CD4-positive, alpha-beta T cell treated with Interleukin-1 beta for 1 hour (primary cell): Measurements from ENCODE around the gene TPI1.
"Not testable (repeated sequence)": the region's sequence is repeated elsewhere in the genome, so short reads cannot be mapped to it uniquely, and the experiment has no call there.

Experiments
- DNase-seq, 2 donors: peaks; one replicate each; pipeline ENCODE4 v3.0.0-alpha.2; 2020 to 2022

Gene TPI1

GRCh38 chr12:6869049-6870021 lies 2.0 kb downstream of the TPI1 start:
- peak; percentile 82 to 89 for DNase-seq

- DNase-seq = not testable (repeated sequence)
Observed at GRCh38 chr12:6870304-6870703, 3.0 kb downstream of the TPI1 start.

GRCh38 chr12:6871052-6871957 lies 4.0 kb downstream of the TPI1 start:
- DNase-seq = peak; percentile 15 to 41

- DNase-seq = peak; percentile 84 to 88
Observed at GRCh38 chr12:6872073-6873048, 5.0 kb downstream of the TPI1 start.

GRCh38 chr12:6873094-6874014 lies 6.0 kb downstream of the TPI1 start, which contains the start of gene SPSB2:
SPSB2 (minus strand) TSS chr12:6873303; CDS start chr12:6872901, 402 bp downstream.
- peak; percentile 98 for DNase-seq

- not testable (repeated sequence) for DNase-seq
Observed at GRCh38 chr12:6874015-6874368, 6.7 kb downstream of the TPI1 start.

GRCh38 chr12:6879824-6880223 lies 12.5 kb downstream of the TPI1 start:
- DNase-seq = not testable (repeated sequence)

- DNase-seq = no peak
Observed at GRCh38 chr12:6883252-6883651, 15.9 kb downstream of the TPI1 start.

GRCh38 chr12:6883683-6884082 lies 16.4 kb downstream of the TPI1 start:
- no peak for DNase-seq

GRCh38 chr12:6884539-6884938 lies 17.2 kb downstream of the TPI1 start:
- no peak for DNase-seq

- DNase-seq = not testable (repeated sequence)
Observed at GRCh38 chr12:6886206-6886999, 19.1 kb downstream of the TPI1 start.

GRCh38 chr12:6887460-6887859 lies 20.1 kb downstream of the TPI1 start:
- DNase-seq = peak in 1 of 2 donors; percentile 25

- no peak for DNase-seq
Observed at GRCh38 chr12:6888360-6888759, 21.0 kb downstream of the TPI1 start.

- DNase-seq = not testable (repeated sequence)
Observed at GRCh38 chr12:6888794-6889193, 21.5 kb downstream of the TPI1 start.

GRCh38 chr12:6889775-6890573 lies 22.6 kb downstream of the TPI1 start:
- DNase-seq = not testable (repeated sequence)

- peak; percentile 98 for DNase-seq
Observed at GRCh38 chr12:6890789-6891645, 23.7 kb downstream of the TPI1 start.

GRCh38 chr12:6891646-6892001 lies 24.3 kb downstream of the TPI1 start:
- DNase-seq = no peak

GRCh38 chr12:6892683-6893082 lies 25.4 kb downstream of the TPI1 start:
- DNase-seq = not testable (repeated sequence)
